H1 (cell line): ENCODE measurements around the gene MYO18A. TPM values are rescaled to one million over a fixed set of nuclear protein-coding genes. Genes with fewer than 3 reads are reported as not detected.

Experiments
- SIN3A ChIP-seq, 2 experiments: IDR thresholded peaks in 1 of 2; conservative IDR thresholded peaks in 1 of 2; 2 replicates each; pipeline ENCODE4 v1.6.1; 2011 to 2012; ENCODE audit warnings: low read length in 2 of 2, improper control_type of control experiment in 1 of 2, low read depth in 1 of 2, mild to moderate bottlenecking in 1 of 2
- polyA plus RNA-seq, 7 experiments: library from polyadenylated mRNA; depleted of rRNA in 3 of 7; stranded (reverse) in 5 of 7; unstranded in 2 of 7; fragments of >200 nt in 5 of 7; fragments of 200-250 nt in 2 of 7; gene quantifications; 1 replicate in 5 of 7; 2 replicates in 1 of 7; 4 replicates in 1 of 7; pipeline versions ENCODE4 v1.2.1 to v1.2.3, GENCODE V29; 2011 to 2013; ENCODE audit warnings: missing spikeins in 2 of 7, mixed read lengths in 2 of 7
- total RNA-seq: library from RNA; stranded (reverse); fragmentation: NEBNext Ultra II Directional; extraction: Animal tissue kit (Norgen Biotek cat#: 25700); gene quantifications from 2 replicates; pipeline ENCODE4 v1.2.1, GENCODE V29; 2021

Gene MYO18A
- total and polyA plus RNA-seq, 2 of the 8 experiments (the other 6 are each of a cell fraction or from before 2014, with no cell fraction given), result 7.6 to 43.8 TPM

DNA sequence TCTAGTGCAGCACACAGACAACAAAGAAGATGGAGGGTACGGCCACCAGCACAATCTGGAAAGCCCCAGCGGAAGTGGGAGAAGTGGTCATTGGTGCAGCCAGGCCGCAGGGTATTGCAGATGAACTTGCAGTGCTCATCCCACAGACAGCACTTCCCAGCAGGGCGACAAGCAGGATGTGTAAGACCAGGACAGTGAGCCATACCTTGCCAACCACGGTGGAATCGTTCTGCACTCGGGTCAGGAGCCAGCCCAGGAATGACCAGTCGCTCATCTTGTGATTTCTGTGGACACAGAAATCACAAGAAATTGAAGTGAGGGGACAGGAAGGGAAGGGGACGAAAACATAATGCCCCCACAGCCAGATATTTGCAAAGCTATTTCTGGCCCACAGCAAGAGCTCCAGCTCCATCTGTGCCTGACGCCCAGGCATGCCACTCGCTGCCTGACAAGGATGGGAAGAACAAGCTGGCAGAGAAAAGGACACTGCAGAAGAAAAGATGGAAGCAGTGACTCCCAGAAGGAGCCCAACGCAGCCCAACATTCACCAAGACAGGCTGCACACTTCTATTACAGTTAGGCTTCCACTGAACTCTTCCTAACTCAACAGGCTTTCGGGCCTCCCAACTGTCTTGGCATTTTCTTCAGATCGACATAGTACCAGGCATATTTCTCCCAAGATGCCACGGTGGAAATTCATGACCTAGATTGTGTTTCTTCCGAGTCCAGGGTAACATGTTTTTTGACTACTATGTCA is 17.5 kb upstream of the MYO18A start (continued):
- TF ChIP-seq SIN3A (conservative IDR thresholded peaks at IDR 0.05 in 1 of 2, IDR thresholded peaks at IDR 0.05 in 1 of 2; ENCODE audit: low read depth in 1 of 2, low read length in 2 of 2), result no peak
